DMS53 treated with DMSO at 0.1 percent for 48 hours (cell line): Measurements from ENCODE around the gene RTBDN.
"Not testable (repeated sequence)": the region's sequence is repeated elsewhere in the genome, so short reads cannot be mapped to it uniquely, and the experiment has no call there.

Source experiments
- DNase-seq: peaks from one replicate; lab custom pipeline; 2025; ENCODE audit not compliant: unreplicated experiment; lab: John Stamatoyannopoulos, UW

The RTBDN gene

GRCh38 chr19:12825254-12826131, 8.9 kb downstream of the RTBDN start:
- DNase-seq: no peak

- DNase-seq: no peak
Measured at GRCh38 chr19:12821761-12822160, 12.6 kb downstream of the RTBDN start.

GRCh38 chr19:12817810-12818209, 16.6 kb downstream of the RTBDN start:
- DNase-seq: not testable (repeated sequence)

GRCh38 chr19:12817188-12817587, 17.2 kb downstream of the RTBDN start:
- not testable (repeated sequence) for DNase-seq

- no peak for DNase-seq
Measured at GRCh38 chr19:12815088-12815487, 19.3 kb downstream of the RTBDN start.

- DNase-seq: peak; percentile 79
Measured at GRCh38 chr19:12806242-12807081, 27.9 kb downstream of the RTBDN start, which contains the start of gene RNASEH2A. Gene RNASEH2A (plus strand): TSS chr19:12806584. CDS start chr19:12806674, 90 bp downstream.

GRCh38 chr19:12804051-12804450, 30.3 kb downstream of the RTBDN start:
- DNase-seq: no peak

GRCh38 chr19:12802267-12803106, 31.9 kb downstream of the RTBDN start:
- DNase-seq: no peak

GRCh38 chr19:12801466-12802266, 32.7 kb downstream of the RTBDN start, which contains the start of the genes PRDX2 and THSD8:
Gene PRDX2 (minus strand): TSS chr19:12801800. CDS start chr19:12801261, 539 bp downstream.
Gene THSD8 (plus strand): TSS chr19:12802069. CDS start chr19:12802072, 3 bp downstream.
- DNase-seq: peak; percentile 47

- DNase-seq: no peak
Measured at GRCh38 chr19:12800923-12801465, 33.4 kb downstream of the RTBDN start.

GRCh38 chr19:12800466-12800770, 34.0 kb downstream of the RTBDN start:
- no peak for DNase-seq

GRCh38 chr19:12799742-12800465, 34.5 kb downstream of the RTBDN start:
- no peak for DNase-seq

GRCh38 chr19:12797607-12798006, 36.8 kb downstream of the RTBDN start:
- DNase-seq: not testable (repeated sequence)

- DNase-seq: no peak
Measured at GRCh38 chr19:12797141-12797587, 37.2 kb downstream of the RTBDN start.

- peak; percentile 59 for DNase-seq
Measured at GRCh38 chr19:12796146-12797071, 38.0 kb downstream of the RTBDN start.

- DNase-seq: no peak
Measured at GRCh38 chr19:12794971-12795381, 39.4 kb downstream of the RTBDN start.

GRCh38 chr19:12794196-12794941, 40.0 kb downstream of the RTBDN start:
- DNase-seq: no peak
